Activated CD4-positive, alpha-beta T cell treated with anti-CD3 and anti-CD28 coated beads for 24 hours (primary cell): ENCODE data around the gene DENND1A.

ENCODE experiments used
- DNase-seq, 2 donors: peaks; one replicate each; pipeline ENCODE4 v3.0.0-alpha.2; 2020; ENCODE audit warnings: low read depth in 2 of 2

The DENND1A gene

GRCh38 chr9:123541411-123541810 is 388.5 kb downstream of the DENND1A start:
- DNase-seq = no peak

GRCh38 chr9:123540457-123540856 is 389.5 kb downstream of the DENND1A start:
- no peak for DNase-seq

GRCh38 chr9:123537809-123538208 is 392.1 kb downstream of the DENND1A start:
- no peak for DNase-seq

- no peak for DNase-seq
Observed at GRCh38 chr9:123536455-123536868, 393.5 kb downstream of the DENND1A start.

- DNase-seq = no peak
Observed at GRCh38 chr9:123534336-123534735, 395.6 kb downstream of the DENND1A start.

GRCh38 chr9:123530244-123530643 is 399.7 kb downstream of the DENND1A start:
- DNase-seq = no peak

GRCh38 chr9:123528501-123528900 is 401.4 kb downstream of the DENND1A start:
- DNase-seq = no peak

- DNase-seq = no peak
Observed at GRCh38 chr9:123527981-123528380, 401.9 kb downstream of the DENND1A start.

GRCh38 chr9:123525957-123526356 is 404.0 kb downstream of the DENND1A start:
- no peak for DNase-seq

- DNase-seq = no peak
Observed at GRCh38 chr9:123525424-123525823, 404.5 kb downstream of the DENND1A start.

- no peak for DNase-seq
Observed at GRCh38 chr9:123524866-123525265, 405.1 kb downstream of the DENND1A start.

- DNase-seq = no peak
Observed at GRCh38 chr9:123523845-123524244, 406.1 kb downstream of the DENND1A start.

- no peak for DNase-seq
Observed at GRCh38 chr9:123523001-123523400, 406.9 kb downstream of the DENND1A start.

- no peak for DNase-seq
Observed at GRCh38 chr9:123522251-123522650, 407.7 kb downstream of the DENND1A start.

GRCh38 chr9:123518338-123518737 is 411.6 kb downstream of the DENND1A start:
- DNase-seq = no peak

- DNase-seq = no peak
Observed at GRCh38 chr9:123517512-123517911, 412.4 kb downstream of the DENND1A start.

- DNase-seq = no peak
Observed at GRCh38 chr9:123514766-123515165, 415.2 kb downstream of the DENND1A start.

GRCh38 chr9:123513554-123513953 is 416.4 kb downstream of the DENND1A start:
- DNase-seq = no peak

- DNase-seq = no peak
Observed at GRCh38 chr9:123511326-123512277, 418.3 kb downstream of the DENND1A start.

- no peak for DNase-seq
Observed at GRCh38 chr9:123509646-123510045, 420.3 kb downstream of the DENND1A start.

- no peak for DNase-seq
Observed at GRCh38 chr9:123508048-123508447, 421.9 kb downstream of the DENND1A start.

GRCh38 chr9:123505496-123505895 is 424.4 kb downstream of the DENND1A start:
- DNase-seq = no peak

- no peak for DNase-seq
Observed at GRCh38 chr9:123500336-123500735, 429.6 kb downstream of the DENND1A start.

- no peak for DNase-seq
Observed at GRCh38 chr9:123497830-123498229, 432.1 kb downstream of the DENND1A start.
